ENCODE measurements around the gene ZNF469.

DNA sequence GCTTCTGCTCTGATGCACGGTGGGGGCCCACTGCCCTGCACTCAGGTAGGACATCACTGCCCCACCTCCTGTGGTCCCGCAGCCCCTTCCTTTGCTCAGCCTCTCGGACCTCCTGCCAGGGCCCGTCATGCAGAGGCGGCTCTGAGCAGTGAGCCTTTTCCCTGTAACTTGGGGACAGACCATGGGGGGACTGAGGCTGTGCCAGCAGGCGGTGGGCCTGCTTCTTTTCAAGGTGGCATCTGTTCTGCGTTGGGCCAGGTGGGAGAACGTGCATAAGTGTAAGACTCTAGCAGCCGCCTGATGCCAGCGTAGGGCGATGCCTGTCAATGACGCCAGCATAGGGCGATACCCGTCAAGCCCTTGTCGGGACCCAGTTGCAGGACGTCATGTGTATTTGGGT is 40.3 kb upstream of the ZNF469 start:
- TF ChIP-seq, protein P1, sequence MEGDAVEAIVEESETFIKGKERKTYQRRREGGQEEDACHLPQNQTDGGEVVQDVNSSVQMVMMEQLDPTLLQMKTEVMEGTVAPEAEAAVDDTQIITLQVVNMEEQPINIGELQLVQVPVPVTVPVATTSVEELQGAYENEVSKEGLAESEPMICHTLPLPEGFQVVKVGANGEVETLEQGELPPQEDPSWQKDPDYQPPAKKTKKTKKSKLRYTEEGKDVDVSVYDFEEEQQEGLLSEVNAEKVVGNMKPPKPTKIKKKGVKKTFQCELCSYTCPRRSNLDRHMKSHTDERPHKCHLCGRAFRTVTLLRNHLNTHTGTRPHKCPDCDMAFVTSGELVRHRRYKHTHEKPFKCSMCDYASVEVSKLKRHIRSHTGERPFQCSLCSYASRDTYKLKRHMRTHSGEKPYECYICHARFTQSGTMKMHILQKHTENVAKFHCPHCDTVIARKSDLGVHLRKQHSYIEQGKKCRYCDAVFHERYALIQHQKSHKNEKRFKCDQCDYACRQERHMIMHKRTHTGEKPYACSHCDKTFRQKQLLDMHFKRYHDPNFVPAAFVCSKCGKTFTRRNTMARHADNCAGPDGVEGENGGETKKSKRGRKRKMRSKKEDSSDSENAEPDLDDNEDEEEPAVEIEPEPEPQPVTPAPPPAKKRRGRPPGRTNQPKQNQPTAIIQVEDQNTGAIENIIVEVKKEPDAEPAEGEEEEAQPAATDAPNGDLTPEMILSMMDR (conservative IDR thresholded peaks at IDR 0.05): no peak
- no peak for TF ChIP-seq ZFX (IDR thresholded peaks at IDR 0.05)

Measured in C4-2B (cell line).